ENCODE measurements around the gene CTBP2.

DNA sequence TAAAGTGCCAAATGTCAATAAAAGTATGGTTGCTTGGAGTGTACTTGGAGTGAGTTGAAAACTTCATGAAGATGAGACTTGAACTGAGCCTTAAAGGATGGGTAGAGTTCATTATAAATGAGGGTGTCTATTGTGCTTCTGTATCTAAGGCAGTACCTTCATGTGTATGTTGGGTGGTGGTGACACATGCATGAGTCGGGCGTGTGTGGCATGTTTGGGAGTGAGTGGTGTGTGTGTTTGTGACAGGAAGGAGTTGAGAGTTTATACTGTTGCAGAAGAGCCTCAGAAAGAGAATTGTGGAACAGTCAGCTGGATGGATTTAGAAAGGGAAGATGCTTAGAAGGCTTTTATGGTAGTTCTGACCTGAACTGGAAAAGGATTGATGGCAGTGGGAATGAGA, 224.4 kb downstream of the CTBP2 start:
- TF ChIP-seq POLR2A (IDR thresholded peaks at IDR 0.05) = no peak
- TF ChIP-seq, protein P1, sequence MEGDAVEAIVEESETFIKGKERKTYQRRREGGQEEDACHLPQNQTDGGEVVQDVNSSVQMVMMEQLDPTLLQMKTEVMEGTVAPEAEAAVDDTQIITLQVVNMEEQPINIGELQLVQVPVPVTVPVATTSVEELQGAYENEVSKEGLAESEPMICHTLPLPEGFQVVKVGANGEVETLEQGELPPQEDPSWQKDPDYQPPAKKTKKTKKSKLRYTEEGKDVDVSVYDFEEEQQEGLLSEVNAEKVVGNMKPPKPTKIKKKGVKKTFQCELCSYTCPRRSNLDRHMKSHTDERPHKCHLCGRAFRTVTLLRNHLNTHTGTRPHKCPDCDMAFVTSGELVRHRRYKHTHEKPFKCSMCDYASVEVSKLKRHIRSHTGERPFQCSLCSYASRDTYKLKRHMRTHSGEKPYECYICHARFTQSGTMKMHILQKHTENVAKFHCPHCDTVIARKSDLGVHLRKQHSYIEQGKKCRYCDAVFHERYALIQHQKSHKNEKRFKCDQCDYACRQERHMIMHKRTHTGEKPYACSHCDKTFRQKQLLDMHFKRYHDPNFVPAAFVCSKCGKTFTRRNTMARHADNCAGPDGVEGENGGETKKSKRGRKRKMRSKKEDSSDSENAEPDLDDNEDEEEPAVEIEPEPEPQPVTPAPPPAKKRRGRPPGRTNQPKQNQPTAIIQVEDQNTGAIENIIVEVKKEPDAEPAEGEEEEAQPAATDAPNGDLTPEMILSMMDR (IDR thresholded peaks at IDR 0.05) = no peak
